T-helper 22 cell (primary cell): ENCODE results near the gene PALLD.

Source experiments
- DNase-seq: peaks from one replicate; pipeline ENCODE4 v3.0.0-alpha.2; 2020; ENCODE audit warnings: low read depth

Gene PALLD

DNA sequence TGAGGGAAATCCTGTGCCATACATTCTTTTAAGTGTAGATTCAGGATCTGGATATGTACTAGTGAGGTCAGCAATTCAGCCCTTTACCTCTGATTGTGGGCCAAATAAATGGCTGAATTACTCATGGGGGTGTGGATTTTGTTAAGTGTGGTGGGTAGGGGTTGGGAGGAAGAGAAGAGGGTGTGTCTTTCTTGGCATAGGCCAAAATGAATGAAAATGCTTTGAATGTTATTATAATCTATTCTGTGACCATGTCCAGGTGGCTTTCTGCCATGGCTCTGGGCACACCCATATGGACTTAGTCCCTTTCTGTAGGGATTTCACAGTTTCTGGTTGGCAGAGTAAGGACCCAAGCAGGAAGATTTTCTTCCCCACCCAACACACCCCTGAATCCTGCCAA is 268.9 kb downstream of the PALLD start:
- no peak for DNase-seq

DNA sequence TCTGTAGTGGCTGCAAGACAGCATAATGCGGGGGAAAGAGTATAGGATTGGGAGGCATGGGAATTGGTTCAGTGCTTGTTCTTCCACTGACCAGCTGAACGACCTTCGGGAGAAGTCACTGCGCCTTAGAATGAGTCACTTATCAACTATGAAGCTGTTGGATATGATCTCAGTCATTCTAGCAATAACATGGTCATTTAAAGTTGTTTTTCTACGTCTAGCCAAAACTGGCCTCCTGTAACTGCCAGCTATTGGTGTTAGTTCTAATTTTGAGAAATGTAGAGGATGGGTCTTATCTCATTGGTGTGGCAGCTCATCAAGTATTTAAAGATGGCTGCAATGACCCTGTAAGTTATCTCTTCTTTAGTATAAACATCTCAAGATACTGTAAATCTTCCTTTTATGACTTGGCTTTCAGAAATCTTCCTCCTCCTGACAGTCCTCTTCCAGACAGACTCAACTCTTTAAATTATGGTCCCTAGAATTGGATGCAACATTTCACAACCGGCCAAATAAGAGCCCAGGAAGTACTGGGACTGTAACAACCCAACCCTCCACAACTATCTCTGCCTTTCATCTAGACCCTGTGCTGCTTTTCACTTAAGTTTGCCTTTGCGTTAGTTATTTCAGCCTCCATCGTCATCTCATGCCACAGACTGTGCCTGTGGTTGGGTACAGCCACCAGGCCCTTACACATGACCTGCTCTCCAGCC is 269.9 kb downstream of the PALLD start:
- no peak for DNase-seq

DNA sequence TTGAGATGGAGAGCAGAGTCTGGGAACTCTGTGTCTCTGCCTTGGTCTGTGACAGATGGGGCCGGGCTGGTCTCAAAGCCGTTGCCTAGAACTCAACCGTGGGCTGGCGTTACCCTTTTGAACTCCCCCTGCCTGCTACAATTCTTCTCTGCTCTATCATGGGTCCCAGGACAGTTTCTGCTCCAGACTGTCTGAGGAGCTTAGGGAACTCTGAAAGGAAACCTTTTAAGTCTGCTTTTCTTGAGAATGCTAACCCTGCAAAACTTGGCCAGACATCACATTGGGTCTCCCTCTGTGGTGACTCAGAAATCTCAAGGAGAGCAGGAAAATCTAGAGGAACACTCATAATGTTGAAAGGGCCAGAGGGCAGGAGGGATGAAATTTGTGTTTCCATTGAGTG is 272.6 kb downstream of the PALLD start:
- DNase-seq, result no peak

DNA sequence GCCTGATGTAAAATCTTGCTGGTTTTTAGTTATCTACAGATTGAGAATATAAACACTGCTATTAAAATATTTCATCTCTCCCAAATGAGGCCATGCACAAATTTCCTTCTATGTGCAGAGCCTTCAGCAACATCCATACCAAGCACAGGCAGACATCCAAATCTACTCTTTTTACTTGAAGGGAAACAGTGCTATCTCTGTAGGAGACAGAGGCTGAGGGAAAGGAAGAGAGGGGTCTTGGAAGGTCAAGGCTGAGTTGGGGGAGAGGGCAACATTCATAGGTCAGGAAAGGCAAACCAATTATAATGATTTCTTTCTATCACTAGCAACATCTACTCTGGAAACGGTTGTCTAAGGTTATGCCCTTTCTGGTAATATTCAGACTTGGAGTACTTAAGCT is 273.0 kb downstream of the PALLD start:
- no peak for DNase-seq

DNA sequence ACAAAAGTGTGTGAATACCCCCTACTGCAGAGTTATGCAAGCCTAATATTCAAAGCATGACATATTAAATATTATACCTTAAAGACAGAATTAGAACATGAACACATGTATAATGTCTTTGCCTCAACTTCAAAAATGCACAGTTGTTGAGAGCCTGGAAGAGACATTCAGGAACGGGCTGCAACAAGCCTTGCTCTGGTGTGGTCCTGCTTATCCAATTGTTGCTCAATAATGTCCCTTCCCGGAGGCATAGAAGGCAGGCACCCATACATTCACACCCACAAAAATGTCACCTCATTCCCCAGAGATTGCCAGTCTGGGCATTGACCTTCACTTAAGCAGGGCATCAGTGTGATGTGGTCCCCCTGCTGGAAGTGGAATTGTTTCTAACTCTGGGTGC is 274.4 kb downstream of the PALLD start:
- DNase-seq, result no peak

DNA sequence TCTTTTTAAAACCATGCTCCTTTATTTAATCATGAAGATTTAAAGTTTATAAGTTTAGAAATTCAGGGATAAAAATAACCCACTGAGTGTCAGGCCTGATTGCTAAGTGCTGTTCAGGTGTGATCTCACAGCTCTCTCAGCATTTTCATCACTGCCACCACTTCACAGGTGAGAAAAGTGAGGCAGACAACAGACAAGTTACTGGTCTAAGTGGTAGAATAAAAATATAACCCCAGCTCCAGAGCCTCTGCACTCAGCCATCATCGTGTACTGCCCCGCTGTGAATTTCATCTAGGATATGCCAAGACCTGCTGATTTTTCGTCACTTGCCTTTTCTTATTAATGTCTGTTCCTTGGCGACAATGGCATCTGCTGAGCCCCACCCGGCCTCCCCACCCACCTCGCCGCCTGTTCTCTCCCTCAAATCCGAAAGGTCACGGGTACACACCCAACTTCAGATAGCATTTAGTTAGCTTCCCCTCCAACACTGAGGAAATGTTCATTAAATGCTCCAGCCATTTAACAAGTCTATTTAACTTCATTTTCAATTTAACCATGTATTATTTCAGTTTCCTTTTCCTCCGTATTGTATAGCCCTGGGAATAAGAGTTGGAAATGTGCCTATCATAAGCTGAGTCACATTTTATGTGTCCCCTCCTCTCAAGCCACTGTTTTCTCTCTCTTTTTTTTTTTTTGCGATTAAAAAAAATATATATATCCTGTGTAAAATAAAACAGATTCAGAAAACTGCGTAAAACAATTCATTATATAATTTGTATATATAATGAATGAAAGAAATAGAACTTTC is 276.7 kb downstream of the PALLD start:
- DNase-seq, result no peak

DNA sequence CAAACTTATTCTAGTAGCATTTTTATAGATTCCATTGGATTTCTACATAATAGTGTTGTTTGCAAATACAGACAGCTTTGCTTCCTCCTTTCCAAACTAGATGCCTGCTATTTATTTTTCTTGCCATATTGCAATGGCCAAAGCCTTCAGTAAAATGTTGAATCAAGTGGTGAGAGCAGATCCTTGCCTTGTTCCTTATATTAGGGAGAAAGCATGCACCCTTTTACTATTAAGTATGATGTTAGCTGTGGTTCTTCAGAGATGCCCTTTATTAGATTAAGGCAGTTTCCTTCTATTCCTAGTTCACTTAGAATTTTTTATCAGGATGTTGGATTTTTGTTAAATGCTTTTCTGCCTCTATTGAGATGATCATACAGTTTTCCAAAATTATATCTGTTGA is 279.5 kb downstream of the PALLD start:
- no peak for DNase-seq

DNA sequence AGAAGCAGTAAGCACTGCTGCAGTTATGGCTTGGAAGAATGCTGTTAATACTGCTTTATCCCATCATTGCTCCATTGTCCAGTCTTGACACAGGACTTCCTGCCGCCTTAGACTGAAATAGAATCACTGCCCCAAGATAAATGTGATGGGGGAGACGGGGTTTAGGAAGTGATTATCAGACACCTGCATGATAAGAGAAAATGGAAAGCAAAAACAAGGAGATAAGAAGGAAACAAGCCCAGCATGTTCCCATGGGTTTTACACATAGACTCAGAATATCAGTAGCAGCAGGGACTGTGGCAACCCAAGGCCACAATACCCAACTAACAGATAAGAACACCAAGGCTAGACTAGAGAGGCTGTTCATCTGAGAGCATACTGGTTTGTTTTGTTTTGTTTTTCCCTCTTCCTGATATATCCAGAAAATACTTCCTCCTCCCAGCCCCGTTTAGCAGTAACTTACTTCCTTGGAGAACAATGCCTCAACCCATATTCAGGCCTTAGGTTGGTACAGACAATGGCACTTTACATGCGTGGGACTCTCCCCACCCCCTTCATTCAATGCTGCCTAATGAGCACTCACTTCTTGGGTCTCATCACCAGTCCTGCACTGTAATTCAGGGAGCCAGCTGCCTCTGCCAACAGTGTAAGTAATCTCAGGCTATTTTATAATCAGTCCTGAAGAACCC is 280.6 kb downstream of the PALLD start:
- no peak for DNase-seq

DNA sequence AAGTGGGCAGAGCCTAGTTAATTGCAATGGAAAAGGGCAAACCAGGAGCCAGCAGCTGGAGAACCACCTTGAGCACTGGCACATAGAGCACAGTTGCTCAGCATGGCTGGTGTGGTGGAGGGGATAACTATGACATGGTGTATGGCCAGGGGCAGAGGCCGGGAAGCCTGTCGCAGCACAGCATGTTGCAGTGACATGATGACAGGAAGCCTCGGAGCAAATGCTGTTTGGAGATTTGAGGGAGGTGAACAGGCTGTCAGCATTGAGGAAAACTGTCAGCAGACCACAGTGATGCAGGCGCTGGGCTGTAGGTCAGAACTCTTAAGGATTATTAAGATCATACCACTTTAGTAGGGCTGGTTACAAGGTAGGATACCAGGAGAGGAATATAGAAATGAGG is 284.5 kb downstream of the PALLD start:
- DNase-seq, result no peak

DNA sequence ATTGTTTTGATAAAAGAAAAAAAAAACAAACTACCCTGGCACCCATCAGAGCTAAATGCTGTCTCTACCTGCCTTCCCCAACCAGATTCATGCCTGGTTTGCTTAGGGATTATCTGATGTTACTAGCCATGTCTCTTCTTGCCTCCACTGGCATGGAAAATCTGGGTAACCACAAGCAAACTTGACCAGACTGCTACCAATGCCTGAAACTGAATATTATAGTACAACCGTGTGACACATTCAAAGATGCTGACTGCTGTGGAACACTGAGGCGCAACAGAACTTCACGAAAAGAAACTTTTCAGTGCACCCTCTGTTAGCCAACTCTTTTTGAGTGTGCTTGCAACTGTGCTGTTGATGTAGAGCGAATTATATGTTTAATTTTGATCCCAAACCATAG is 285.1 kb downstream of the PALLD start:
- no peak for DNase-seq

DNA sequence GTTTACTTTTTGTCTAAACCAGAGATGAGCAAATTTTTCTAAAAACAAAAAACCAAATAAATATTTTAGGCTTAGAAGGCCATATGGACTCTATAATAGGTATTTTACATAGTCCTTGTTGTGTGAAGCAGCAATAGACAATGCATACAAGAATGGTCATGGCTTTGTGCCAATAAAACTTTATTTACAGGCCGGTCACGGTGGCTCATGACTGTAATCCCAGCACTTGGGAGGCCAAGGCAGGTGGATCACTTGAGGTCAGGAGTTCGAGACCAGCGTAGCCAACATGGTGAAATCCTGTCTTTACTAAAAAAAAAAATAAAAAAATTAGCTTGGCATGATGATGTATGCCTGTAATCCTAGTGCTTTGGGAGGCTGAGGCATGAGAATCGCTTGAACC is 285.6 kb downstream of the PALLD start:
- DNase-seq, result no peak

DNA sequence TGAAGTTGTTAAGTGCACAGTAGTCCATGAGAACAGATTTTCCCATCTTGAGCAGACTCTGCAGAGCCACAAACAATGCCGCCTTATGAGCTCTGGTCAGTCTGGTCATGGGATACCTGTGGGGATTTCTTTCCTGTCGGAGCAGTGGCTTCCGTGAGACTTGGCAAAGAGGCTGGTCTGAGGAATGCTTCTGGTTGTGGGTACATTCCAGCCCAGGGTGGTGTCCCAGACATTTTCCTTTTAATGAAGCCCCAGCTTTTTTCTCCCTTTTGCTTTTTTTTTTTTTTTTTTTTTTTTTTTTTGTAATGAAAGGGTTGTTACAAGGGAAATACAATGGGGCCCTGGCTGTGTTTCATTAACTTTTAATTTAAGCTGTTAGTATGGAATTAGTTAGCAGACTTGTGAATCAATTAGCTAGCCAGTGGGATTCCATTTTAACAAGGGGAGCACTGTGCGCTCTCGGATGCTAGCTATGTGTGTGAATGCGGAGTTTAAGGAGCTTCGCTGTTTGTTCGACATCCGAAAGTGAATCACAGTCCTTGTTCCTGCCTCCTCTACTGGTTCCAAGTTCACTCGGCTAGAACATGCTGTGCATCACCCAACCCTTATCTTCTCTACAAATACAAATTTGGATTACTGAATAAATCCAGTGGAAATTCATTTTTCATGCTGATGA is 288.1 kb downstream of the PALLD start:
- no peak for DNase-seq

DNA sequence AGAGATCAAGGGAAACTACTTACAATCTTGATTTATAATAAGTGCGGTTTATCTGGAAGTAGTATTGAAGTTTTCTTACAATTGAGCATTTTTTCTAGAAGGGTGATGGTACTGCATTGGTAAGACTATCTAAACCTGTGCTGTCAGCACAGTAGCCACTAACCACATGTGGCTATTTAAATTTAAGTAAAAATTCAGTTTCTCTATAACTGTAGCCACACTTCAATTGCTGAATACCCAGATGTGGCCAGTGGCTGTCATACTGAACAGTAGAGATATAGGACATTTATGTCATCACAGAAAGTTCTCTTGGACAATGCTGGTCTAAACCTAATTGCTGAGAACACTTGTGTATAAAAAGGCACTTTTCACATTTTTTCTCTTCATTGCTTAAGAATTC is 290.5 kb downstream of the PALLD start:
- DNase-seq, result no peak

DNA sequence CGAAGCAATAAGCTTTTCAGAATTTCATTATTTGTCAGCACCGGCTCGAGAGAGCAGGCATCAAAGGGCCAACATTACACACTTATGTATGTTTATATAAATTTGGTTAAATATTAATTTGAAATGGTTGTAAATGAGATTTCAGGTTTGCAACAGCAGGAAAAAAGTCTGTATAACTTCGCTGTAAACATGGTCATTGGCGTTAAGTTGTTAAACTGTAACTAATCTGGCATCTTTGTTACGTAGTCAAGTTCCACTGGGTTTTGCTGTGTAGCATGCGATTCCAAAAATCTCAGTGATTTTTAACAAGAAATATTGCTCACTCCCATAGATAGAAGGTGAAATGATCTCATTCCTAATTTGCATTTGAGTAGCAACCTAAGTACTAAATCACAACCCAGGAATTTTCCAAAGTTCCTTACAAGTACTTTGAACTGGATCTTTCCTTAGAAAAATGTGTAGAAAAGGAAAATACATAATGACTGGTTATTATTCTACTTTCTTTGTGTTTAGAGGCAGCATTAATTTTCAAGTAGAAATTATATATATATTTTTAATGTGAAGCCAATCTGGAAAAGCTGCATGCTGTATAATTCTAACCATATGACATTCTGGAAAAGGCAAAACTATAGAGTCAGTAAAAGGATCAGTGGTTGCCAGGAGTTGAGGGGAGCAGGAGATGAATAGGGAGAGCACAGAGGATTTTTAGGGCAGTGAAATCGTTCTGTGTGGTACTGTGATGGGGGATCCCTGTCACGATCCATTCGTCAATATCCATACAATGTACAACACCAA is 291.1 kb downstream of the PALLD start:
- DNase-seq, result no peak

DNA sequence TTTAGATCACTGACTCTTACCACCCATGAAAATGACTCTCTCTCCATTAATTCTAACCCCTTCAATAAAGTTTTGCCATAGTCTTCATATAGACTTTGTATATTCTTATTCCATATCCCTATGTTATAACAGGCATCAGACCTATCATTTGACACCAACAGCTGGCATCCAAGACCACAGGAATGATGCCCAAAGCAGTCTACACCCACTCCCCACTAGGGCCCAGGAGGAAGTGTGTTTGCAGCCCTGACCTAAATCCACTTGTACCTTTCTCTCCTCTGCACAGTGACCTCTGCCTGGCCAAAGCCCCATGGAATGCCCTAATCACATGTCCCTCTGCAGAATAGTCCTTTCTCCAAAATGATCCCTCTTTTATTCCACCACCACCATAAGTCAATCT is 294.0 kb downstream of the PALLD start:
- no peak for DNase-seq

DNA sequence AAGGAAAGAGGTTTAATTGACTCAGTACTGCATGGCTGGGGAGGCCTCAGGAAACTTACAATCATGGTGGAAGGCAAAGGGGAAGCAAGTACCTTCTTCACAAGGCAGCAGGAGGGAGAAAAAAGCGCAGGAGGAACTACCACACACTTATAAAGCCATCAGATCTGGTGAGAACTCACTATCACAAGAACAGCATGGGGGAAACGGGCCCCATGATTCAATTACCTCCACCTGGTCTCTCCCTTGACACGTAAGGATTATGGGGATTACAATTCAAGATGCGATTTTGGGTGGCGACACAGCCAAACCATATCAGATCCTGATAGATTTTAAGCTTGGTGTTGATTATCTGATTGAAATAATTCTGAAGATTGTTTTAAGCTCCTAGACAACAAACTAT is 294.5 kb downstream of the PALLD start:
- no peak for DNase-seq

DNA sequence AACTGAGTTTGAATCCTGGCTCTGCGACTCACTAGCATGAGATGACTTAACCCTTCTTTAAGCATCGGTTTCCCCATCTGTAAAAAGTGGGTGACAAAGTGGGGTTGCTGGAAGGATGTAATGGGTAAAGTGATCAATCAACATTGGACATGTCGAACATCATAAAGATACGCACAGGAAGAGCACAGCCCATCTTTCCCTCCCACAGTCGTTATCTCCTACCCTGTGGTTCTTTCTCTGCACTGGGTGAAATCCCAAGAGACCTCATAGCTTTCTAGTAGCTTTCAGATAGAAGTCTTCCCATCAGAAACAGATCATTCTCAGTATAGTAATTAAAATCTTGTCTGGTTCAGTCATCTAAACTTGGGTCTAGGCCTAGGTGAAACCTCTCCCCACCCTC is 296.7 kb downstream of the PALLD start:
- no peak for DNase-seq

DNA sequence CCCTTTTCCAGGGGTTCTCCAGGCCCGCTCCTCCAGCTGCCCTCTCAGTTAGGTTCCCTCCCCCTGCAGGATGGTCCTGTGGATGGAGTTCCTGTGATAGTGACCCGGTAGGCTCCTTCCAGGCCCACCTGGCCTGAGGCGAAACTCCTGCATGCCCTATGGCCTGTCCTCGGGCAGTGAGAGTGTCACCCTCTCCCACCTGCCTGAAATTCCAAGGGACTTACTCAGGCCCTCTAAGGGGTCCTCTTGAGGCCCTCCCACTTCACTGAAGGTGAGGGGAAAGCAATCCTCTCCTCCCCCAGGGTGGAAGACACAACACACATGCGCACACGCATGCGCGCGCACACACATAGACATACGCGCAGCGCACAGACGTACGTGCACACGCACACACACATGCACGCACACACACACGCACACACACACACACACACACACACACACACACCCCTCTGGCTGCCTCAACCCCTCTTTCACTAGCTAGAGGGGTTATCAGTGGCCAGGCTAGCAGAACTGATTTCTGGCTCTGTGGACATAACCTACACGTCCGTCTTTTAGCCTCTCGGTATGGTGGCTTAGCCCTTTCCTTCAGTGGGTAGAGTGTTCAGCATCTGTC is 297.3 kb downstream of the PALLD start:
- no peak for DNase-seq

DNA sequence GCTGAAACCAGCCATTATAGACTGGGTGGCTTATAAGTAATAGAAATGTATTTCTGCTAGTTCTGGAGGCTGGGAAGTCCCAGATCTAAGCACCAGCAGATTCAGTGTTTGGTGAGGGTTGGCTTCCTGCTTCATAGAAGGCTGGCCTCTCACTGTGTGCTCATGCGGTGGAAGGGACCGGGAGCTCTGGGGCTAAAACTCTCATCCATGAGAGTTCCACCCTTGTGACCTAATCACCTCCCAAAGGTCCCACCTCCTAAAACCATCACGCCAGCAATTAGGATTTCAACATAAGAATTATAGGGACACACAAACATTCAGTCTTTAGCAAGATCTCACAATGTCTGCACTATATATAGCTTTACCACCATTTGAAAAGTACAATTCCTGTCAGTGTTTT is 298.0 kb downstream of the PALLD start:
- no peak for DNase-seq

DNA sequence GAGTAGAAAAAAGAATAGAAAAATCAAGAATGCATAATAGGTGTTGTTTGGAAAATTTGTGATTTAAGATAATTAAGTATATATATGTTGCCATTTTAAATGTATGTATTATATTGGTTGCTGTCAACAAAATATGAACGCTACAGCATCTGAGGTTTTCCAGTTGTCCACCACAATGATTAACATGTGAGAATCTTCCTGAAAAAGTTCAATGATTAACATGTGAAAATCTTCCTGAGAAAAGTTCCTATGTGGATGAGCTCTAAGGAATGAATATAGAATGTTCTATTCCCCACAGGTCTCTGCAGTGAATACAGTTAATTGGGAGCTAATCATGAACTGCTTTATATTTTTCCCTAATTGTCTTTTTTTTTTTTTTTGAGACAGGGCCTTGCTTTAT is 298.5 kb downstream of the PALLD start:
- no peak for DNase-seq

DNA sequence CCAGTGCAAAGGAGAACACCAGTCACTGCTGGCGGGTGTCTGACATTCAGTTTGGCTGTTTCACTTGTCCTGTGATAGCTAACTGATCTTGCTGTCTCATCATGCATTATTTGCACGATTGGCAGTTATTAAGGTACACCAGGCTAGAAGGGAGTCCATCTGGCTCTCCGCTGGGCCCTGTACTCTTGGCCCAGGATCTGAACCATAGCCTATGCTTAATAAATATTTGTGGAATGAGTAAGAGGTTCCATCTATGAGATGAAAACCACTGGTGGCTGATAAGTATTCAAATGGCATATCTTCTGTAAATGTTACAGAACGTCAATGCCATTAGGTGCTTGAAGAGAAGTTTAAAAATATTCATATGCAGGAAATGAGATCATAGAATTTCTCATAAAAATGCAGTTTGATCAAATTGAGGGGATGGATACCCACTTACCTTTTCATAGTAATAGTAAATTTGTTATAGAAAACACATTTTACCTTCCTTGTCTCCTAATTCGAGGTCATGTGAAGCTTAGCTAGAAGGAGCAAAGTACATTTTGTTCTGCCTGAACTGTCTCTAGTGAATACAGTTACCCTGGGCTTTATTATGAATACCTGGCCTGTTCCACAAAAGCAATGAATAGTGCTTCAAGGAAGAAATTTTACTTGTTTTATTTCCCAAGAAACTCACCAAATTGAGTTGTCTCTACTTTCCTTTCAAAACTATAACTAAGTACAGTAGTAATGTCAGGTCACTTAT is 299.7 kb downstream of the PALLD start:
- DNase-seq, result no peak
